Measurements from ENCODE around the gene OSR1.

DNA sequence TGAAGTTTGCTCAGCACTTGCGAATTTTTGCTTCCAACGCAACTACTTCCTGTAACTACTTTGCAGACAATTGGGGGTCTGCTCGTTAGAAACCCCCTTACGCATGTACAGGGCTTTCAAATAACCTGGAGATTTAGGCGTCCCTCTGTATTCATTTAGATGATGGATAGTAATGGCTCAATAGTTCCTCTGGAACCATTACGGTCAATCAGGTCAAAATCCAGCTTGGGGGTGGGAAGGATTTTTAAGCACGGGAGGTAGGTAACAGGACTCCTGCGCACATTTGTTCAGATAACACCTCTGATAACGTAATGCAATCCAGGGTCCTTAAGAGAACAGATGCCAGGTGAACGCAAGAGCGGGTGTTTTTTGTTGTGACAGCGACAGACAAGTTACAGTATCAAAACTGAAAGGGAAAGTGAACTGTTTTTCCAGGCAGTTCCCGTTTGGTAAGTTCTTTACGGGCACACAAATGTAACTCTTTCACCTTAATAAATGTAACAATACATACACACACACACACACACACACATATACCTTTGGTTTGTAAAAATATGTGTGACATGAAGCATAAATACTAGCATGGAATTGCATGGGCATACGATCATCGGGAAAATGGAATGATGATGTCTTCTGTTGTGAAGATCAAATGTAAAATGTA is 3.8 kb upstream of the OSR1 start:
- TF ChIP-seq, protein P1, sequence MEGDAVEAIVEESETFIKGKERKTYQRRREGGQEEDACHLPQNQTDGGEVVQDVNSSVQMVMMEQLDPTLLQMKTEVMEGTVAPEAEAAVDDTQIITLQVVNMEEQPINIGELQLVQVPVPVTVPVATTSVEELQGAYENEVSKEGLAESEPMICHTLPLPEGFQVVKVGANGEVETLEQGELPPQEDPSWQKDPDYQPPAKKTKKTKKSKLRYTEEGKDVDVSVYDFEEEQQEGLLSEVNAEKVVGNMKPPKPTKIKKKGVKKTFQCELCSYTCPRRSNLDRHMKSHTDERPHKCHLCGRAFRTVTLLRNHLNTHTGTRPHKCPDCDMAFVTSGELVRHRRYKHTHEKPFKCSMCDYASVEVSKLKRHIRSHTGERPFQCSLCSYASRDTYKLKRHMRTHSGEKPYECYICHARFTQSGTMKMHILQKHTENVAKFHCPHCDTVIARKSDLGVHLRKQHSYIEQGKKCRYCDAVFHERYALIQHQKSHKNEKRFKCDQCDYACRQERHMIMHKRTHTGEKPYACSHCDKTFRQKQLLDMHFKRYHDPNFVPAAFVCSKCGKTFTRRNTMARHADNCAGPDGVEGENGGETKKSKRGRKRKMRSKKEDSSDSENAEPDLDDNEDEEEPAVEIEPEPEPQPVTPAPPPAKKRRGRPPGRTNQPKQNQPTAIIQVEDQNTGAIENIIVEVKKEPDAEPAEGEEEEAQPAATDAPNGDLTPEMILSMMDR (conservative IDR thresholded peaks at IDR 0.05) = no peak
- TF ChIP-seq EZH2 (IDR thresholded peaks at IDR 0.05; ENCODE audit: low read depth) = no peak
